ENCODE measurements around the gene TBPL1.
"Not testable (repeated sequence)": the region's sequence is repeated elsewhere in the genome, so short reads cannot be mapped to it uniquely, and the experiment has no call there.

TBPL1 gene

GRCh38 chr6:133977983-133978895, 25.2 kb downstream of the TBPL1 start:
- peak; percentile 72 for TF ChIP-seq MAX (IDR thresholded peaks at IDR 0.05; ENCODE audit: low read depth, low read length)
- TF ChIP-seq POLR2A (IDR thresholded peaks at IDR 0.05; ENCODE audit: extremely low read depth, insufficient read length) = no peak
- no peak for TF ChIP-seq MYC (IDR thresholded peaks at IDR 0.05; ENCODE audit: low read depth, low read length)
- TF ChIP-seq, protein P1, sequence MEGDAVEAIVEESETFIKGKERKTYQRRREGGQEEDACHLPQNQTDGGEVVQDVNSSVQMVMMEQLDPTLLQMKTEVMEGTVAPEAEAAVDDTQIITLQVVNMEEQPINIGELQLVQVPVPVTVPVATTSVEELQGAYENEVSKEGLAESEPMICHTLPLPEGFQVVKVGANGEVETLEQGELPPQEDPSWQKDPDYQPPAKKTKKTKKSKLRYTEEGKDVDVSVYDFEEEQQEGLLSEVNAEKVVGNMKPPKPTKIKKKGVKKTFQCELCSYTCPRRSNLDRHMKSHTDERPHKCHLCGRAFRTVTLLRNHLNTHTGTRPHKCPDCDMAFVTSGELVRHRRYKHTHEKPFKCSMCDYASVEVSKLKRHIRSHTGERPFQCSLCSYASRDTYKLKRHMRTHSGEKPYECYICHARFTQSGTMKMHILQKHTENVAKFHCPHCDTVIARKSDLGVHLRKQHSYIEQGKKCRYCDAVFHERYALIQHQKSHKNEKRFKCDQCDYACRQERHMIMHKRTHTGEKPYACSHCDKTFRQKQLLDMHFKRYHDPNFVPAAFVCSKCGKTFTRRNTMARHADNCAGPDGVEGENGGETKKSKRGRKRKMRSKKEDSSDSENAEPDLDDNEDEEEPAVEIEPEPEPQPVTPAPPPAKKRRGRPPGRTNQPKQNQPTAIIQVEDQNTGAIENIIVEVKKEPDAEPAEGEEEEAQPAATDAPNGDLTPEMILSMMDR (IDR thresholded peaks at IDR 0.05; ENCODE audit: low read depth, low read length) = no peak
- H3K4me3 ChIP-seq (ENCODE audit: low read depth, low read length) = no peak overlapping the region
- DNase-seq (ENCODE audit: low read depth) = peak; percentile 67

- TF ChIP-seq POLR2A (IDR thresholded peaks at IDR 0.05; ENCODE audit: extremely low read depth, insufficient read length) (no peak), MYC (IDR thresholded peaks at IDR 0.05; ENCODE audit: low read depth, low read length) (no peak), MAX (IDR thresholded peaks at IDR 0.05; ENCODE audit: low read depth, low read length) (no peak)
- TF ChIP-seq, protein P1 (IDR thresholded peaks at IDR 0.05; ENCODE audit: low read depth, low read length) = no peak
- H3K4me3 ChIP-seq (ENCODE audit: low read depth, low read length) = no peak overlapping the region
- DNase-seq (ENCODE audit: low read depth) = no peak
Observed at GRCh38 chr6:133978896-133979240, 25.8 kb downstream of the TBPL1 start.

- not testable (repeated sequence) for DNase-seq (ENCODE audit: low read depth); H3K4me3 ChIP-seq (ENCODE audit: low read depth, low read length)
Observed at GRCh38 chr6:133979269-133979963, 26.4 kb downstream of the TBPL1 start.

GRCh38 chr6:133980168-133980567, 27.1 kb downstream of the TBPL1 start:
- no peak for DNase-seq (ENCODE audit: low read depth)
- TF ChIP-seq MAX (IDR thresholded peaks at IDR 0.05; ENCODE audit: low read depth, low read length) = no peak
- TF ChIP-seq MYC (IDR thresholded peaks at IDR 0.05; ENCODE audit: low read depth, low read length) = no peak
- TF ChIP-seq, protein P1 (IDR thresholded peaks at IDR 0.05; ENCODE audit: low read depth, low read length) = no peak
- TF ChIP-seq POLR2A (IDR thresholded peaks at IDR 0.05; ENCODE audit: extremely low read depth, insufficient read length) = no peak
- H3K4me3 ChIP-seq (ENCODE audit: low read depth, low read length) = no peak overlapping the region

- TF ChIP-seq MAX (IDR thresholded peaks at IDR 0.05; ENCODE audit: low read depth, low read length) (0 out of 2 replicates have a peak, but pooled peaks have one; percentile 22), MYC (IDR thresholded peaks at IDR 0.05; ENCODE audit: low read depth, low read length) (no peak), POLR2A (IDR thresholded peaks at IDR 0.05; ENCODE audit: extremely low read depth, insufficient read length) (no peak)
- TF ChIP-seq, protein P1 (IDR thresholded peaks at IDR 0.05; ENCODE audit: low read depth, low read length) = peak; percentile 12
- DNase-seq (ENCODE audit: low read depth) = peak; percentile 98
- no peak overlapping the region for H3K4me3 ChIP-seq (ENCODE audit: low read depth, low read length)
Observed at GRCh38 chr6:133983099-133983939, 30.3 kb downstream of the TBPL1 start.

Data from NB4 (cell line).